IPS-NIHi11 (cell line): ENCODE data around the gene IL1F10.
"Not testable (repeated sequence)": the region's sequence is repeated elsewhere in the genome, so short reads cannot be mapped to it uniquely, and the experiment has no call there.

Source experiments
- DNase-seq: peaks from one replicate; pipeline ENCODE4 v3.0.0; 2012; ENCODE audit warnings: mixed read lengths, low spot score

The IL1F10 gene

DNA sequence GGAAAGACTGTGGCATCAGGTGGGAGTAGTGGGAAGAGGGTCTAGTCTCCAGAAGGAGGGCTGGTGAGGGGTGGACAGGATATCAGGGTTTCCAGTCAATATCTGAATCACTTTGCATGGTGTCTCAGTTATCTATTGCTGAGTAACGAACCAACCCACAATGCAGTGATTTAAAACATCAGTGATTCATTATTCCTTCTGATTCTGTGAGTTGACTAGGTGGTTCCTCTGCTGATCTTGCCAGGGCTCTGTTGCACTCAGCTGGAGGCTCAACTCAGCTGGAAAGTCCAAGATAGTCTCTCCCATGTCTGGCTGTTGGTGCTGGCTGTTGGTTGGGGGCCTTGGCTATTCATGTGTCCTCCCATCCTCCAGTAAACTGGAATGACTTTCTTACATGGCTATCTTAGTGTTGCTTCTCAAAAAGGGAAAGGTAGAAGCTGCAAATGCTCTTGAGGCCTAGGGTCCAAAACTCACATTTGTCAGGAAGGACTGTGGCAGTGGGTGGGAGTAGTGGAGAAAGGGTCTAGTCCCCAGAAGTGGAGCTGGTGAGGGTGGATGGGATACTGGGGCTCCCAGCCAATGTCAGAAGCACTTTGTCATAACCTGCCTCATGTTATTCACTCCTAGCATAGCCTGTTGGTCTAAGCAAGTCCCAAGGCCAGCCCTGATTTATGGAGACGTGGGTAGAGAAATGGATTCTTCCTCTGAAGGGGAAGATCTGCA, 13.9 kb downstream of the IL1F10 start:
- DNase-seq, result no peak

DNA sequence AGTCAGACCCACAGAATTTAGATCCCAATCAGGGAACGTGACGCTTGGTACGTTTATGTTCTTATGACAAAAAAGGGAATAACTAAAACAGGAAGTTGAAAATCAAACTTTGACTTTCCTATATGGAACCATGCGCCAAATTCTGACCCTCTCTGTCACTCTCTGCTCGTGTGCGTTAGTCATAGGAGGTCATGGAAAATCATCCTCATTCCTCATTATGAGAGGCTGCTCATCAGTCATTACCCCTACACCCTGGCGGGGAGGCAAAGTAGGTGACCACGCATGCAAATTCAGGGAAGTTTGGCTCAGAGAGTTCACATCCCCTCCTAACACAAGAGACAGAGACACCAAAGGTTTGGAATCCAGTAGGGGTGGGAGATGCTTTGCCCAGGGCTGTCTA, 15.5 kb downstream of the IL1F10 start:
- no peak for DNase-seq

DNA sequence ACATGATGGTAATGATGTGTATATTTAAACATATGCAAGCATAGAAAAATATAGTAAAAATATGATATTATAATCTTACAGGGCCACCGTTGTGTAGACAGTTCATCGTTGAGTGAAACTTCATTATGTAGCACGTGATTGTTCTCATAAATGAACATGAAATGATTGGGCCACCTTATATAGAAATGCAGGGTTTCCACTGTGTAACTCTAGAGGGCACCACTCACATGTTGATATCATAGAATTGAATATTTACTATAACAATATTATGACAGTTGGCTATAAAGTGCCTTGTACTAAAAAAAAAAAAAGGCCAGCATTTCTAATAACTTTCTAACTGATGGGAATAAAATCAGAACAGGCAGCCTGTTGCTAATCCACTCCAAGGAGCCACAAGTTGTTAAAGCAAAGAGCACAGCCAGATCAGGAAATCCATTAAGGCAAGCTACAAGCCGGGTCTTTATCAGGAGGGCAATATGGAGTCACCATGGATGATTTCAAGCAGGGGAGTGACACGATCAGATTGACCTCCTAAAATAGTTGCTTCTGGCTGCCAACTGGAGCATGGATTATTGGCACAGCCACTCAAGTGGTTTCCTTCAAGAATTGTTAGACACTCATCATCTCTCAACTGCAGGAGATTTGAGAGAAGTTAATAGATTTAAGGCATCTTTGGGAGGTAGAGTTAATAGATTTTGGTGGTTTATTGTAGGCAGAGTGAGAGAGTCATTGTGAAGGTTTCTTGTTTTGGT, 16.7 kb downstream of the IL1F10 start:
- no peak for DNase-seq

DNA sequence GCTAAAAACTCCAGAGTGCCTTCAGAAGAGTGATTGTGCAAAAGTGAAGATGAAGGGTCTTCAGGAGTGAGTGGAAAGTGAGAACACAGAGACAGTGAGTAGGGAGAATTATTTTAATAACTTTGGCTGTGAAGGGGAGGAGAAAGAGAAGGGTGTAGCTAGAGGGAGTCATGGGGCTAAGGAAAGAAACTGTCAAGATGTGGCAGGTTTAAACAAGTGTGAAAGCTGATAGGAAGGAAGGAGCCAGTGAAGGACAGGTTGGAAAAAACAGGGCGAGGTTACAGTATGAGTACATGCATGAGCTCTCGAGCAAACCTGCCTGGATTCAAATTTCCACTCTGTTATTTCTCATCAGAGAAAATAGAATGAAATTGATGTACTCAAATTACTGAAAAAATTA, 17.8 kb downstream of the IL1F10 start:
- DNase-seq, result no peak

DNA sequence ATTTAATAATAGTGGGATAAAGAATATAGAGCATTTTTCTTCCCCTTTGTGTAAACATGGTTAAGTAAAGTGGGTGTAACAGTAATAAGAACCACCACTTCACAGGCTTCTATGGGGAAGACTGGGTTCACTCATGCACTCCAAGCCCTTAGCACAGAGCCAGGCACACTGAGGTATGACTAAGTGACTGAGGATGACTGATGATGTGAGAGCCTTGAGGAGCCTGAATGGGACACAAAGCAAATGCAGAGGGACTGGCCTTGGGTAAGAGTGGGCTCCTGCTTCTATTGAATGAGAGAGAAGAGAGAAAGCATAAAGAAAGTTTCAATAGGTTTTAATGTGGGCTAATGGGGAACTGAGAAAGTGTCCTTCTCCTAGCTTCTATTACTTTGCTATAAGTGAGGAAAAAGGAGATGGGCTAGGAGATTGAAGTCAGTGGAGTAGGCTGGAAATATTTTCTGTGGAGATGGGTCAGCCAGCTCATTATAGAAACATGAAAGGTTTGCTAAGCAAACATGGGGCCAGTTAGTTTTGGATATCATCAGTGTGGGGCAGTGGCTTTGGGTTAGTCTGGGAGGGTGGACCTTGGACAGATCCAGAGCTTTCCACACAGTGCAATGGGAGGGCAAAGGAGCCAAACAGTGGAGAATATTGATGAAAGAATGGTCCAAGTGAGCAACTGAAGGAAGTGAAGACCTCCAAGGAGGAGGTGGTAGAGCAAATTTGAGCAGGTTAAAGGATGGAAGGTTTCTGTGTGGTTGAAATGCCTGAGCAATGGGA, 20.6 kb downstream of the IL1F10 start:
- no peak for DNase-seq

DNA sequence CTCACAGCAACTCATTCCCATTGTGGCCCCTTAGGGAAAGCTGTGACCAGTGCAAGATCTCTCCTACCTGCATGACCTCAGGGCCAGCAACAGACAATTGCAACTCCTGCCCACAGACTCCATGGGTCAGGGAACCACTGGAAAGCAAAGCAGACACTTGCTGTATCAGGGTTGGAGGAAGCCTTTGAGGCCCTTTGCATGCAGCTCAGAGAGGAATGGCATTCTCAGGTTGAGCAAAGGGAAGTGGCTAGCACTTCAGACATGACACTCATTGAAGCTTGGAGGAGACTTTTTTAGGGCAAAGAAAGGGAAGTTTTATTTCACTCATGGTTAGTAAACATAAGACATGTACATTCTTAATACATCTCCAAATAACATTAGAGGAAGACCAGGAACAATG, 22.1 kb downstream of the IL1F10 start:
- DNase-seq, result no peak

DNA sequence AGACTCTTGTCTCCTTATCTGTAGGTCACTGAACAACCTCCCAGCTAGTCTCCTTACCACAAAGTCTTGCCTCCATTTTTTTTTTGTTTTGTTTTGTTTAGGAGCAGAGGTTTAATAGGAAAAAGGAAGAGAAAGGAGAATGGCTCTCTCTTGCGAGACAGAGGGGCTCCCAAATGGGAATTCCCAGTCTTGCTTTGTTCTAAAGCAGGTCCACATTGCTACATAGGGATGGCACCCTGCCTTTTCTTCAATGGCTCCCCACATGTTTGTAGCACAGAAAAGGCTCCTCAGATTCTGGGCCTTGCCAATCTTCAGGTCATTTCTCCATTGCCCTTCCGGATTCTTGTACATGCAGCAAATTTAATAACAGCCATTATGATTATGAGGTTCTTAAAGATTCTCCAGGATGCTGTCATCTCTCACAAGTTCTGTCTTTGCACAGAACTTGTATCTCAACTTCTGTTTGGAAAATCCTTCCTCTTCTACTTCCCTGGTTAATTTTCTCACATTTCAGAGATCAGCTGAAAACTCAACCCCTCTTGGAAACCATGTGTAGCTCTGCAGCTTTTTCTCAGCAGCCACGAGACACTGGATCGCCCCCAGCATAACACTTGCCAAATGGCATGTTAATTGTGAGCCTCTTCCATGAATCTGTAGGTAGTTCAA, 23.6 kb downstream of the IL1F10 start:
- no peak for DNase-seq

DNA sequence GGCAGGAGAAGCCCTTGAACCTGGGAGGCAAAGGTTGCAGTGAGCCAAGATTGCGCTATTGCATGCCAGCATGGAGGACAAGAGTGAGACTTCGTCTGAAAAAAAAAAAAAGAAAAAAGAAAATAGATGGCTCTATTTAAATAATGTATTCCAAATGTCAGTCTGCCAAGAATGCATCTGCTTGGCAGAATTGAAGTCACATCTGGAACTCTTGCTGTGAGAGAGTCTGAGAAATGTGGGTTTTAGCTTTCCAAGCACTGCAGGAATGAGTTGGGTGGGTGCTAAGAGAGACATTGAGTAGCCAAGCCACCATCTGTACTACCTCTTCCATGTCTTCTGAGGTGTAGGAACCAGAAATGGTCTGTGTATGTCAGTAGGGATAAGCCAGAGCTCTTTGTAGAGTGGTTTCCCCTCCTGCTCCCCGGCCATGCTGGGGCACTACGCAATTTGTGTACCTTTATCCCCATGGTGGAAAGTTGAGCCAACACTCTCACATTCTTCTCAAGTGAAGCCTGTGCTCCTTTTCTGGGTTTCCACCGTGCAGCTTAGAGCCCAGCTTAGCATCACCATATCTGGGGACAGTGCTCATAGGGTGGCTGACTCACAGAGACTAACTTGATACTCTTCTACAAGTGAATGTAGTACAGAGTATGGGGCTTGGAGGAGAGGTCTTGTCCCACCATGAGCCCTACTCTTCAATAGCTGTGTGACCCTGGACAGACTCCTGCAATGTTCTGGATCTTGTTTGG, 25.3 kb downstream of the IL1F10 start:
- DNase-seq, result no peak

DNA sequence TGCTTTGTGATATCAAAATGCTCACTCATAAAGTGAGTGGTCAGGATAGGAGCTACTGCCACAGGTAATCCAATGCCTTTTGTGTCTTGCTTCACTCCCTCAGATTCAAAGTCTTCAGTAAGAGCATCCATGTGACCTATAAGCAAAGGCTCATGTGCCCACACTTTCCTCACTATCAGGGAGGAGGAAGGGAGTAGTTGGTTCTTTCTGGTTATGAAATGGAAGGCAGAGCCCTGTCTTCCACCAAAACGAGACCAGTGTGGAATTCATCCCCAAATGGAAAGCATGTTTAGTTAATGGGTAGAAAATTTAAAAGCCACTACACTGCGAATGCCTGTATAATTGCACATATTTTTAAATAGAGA, 25.8 kb downstream of the IL1F10 start:
- DNase-seq, result no peak

DNA sequence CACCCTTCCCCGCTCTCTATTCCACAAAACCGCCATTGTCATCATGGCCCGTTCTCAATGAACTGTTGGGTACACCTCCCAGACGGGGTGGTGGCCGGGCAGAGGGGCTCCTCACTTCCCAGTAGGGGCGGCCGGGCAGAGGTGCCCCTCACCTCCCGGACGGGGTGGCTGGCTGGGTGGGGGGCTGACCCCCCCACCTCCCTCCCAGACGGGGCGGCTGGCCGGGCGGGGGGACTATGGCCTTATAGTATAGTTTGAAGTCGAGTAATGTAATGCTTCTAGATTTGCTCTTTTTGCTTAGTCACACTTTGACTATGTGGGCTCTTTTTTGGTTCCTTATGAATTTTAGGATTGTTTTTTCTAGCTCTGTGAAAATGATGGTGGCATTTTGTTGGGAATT, 28.5 kb downstream of the IL1F10 start:
- DNase-seq, result not testable (repeated sequence)

DNA sequence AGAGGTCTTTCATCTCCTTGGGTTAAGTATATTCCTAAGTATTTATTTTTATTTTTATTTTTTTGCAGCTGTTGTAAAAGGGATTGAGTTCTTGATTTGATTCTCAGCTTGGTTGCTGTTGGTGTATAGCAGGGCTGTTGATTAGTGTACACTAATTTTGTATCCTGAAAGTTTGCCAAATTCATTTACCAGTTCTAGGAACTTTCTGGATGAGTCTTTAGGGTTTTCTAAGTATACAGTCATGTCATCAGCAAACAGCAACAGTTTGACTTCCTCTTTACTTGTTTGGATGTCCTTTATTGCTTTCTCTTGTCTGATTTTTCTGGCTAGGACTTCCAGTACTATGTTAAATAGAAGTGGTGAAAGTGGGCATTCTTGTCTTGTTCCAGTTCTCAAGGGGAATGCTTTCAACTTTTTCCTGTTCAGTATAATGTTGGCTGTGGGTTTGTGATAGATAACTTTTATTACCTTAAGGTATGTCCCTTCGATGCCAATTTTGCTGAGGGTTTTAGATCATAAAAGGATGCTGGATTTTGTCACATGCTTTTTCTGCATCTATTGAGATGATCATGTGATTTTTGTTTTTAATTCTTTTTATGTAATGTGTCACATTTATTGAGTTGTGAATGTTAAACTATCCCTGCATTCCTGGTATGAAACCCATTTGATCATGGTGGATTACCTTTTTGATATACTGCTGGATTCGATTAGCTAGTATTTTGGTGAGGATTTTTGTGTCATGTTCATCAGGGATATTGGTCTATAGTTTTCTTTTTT, 29.3 kb downstream of the IL1F10 start:
- not testable (repeated sequence) for DNase-seq

DNA sequence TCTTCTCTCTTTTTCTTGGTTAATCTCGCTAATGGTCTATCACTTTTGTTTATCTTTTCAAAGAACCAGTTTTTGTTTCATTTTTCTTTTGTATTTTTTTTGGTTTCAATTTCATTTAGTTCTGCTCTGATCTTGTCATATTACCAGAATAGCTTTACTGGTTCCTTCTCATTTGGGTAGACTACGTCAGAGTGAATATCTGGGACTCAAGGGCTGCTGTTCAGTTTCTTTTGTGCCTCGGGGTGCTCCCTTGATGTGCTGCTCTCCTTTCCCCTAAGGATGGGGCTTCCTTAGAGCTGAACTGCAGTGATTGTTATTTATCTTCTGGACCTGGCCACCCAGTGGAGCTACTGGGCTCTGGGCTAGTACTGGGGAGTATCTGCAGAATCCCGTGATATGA, 30.3 kb downstream of the IL1F10 start:
- DNase-seq, result no peak

DNA sequence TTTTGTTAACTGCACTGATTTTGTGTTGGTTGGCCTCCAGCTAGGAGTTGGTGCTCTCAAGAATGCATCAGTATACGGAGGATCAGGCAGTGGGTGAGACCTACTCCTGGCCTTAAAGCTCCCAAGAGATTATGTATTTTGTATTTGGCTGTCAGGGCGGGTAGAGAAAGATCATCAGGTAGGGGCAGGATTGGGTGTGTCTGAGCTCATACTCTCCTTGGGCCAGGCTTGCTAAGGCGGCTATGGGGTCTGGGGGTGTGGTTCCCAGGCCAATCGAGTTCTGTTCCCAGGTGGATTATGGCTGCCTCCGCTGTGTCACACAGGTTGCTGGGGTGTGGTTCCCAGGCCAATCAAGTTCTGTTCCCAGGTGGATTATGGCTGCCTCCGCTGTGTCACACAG, 30.8 kb downstream of the IL1F10 start:
- no peak for DNase-seq

DNA sequence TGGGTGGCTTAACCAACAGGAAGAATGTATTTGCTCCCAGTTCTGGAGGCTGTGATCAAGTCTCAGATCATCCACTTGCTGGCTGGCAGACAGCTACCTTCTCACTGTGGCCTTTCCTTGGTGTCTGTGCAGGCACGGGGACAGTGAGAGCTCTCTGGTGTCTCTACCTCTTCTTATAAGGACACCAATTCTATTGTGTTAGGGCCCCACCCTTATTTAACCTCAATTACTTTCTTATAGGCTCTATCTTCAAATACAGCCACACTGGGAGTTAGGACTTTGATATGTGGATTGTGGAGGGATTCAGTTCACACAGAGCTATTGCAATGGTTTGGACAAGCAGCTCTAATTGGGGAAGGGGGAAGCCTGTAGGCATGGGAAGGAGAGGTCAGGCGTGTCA, 34.4 kb downstream of the IL1F10 start:
- no peak for DNase-seq

DNA sequence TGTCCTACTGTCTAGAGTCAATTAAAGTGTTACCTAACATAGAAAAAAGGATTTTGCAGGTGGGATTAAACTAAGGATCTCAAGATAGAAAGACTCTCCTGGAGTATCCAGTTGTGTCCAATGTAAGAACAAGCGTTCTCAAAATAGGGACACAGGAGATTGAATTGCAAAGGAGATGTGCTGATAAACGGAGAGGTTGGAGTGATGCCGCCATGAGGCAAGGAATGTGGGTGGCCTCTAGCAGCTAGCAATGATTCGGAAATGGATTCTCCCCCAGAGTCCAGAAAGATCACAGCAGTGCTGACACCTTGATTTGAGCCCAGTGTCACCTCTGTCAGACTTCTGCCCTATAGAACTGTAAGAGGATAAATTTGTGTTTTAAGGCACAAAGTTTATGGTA, 35.5 kb downstream of the IL1F10 start:
- no peak for DNase-seq

DNA sequence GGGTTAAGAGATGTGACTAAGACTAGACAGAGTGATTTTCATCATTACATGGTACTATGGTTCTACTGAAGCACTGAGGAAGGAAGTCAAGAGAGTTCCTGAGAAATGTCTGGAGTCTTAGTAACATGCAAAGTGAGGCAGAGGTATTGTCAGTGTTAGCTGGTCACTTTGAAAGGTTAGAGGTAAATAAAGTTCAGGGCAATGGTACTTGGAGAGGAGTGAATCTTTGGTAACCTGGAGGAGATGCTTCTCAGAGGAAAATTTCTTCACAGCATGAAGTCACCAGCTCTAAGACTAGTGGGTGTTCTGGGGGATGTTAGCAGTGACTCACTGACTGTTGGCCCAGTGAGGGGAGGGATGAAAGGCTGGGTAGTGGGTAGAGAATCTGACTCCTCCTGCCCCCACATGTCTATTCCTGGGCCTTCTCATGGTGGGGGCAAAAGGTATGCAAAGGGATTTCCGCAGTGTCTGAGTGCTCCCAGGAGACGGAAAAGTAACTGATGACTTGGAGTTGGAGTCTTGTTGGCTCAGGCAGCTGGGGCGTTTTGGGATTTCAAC, 36.4 kb downstream of the IL1F10 start:
- DNase-seq, result no peak

DNA sequence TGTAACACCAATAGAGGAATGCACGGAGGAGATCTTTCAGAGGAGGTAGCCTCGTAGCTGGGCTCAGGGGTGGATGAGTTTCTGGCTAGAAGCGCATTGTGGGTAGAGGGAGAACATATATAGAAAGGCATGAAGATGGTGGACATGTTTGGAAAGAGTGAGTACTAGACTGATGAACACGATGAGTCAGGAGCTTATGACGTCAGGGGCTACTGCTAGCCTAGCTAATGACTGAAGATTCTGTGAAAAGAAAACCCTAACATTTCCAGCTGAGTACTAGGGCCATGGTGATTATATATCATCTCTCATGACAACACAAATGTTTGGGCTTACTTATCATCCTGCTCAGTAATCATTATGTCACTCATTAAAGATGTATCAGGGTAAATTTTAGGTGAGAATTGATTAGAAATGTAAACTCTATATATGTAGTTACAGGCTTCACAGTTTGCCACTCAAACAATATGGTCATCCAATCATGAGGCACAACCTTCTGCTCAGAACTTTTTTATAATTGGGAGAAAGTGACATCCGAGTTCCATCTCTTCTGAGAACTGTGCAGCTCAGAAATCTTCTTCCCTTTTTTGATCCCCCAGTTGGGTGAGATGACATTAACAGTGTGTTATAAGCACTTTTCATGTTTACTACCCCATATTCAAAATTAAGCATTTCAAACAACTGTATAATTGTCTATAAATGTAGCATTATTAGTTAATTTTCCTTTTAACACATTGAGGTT, 37.4 kb downstream of the IL1F10 start:
- no peak for DNase-seq

DNA sequence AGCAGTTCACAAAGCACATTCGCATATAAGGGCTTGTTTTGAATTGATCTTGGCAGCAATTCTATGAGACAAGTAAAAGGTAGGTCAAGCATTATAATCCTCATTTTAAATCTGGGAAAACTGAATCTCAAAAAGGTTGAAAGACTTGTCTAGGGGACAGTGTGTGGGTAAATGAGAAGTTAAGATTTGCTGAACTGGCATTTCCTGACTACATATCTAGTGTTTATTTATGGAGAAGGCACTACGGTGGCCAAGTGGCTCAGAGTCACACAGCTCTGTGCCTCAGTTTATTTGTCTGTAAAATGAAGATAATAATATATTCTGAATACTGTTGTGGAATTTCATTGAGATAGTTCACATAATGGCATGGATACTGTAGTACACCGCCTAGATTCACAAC, 43.4 kb downstream of the IL1F10 start:
- no peak for DNase-seq

DNA sequence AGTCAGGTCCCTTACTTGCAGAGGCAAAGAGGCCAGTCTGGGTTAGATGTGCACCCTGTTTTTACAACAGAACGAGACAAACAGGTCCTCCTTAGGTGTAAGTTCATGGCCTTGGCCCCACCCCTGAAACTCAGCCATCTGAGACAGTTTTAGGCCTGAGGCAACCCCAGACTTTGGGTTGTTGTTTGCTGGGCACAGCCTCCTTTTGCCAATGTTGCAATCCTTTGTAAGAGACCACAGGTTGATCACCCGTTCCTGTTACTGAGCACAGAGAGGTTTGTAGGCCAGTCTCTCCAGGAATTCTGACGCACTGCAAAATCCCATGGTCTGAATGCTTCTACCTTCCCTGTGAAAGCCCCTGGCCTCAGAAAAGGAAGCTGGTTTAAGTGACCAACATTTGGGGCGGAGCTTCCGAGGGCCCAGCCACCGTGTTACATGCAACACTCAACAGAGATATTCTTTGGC, 44.1 kb downstream of the IL1F10 start:
- peak; percentile 15 for DNase-seq

DNA sequence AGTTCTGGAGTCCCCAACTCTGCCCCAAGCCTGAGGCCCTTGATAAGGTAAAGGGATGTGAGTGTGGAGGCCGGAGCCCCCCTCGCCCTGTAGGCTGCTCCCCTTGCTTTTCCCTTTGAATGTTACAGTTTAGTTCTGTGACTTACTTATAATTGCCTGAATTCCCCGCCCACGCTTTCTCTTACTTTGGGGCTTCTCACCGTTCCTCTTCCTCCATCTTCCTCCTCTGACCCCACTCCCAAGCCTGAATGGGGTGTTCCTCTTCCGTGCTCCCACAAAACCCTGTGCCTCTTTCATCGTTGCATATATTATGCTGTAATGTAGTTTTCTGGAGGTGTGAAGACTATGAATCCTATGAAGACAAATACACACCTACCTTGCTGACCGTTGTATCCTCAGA, 44.7 kb downstream of the IL1F10 start:
- DNase-seq, result no peak
